ENCODE data around the gene INSIG1.

Gene INSIG1

GRCh38 chr7:155286686-155287085 is 11.0 kb upstream of the INSIG1 start:
- DNase-seq: no peak

GRCh38 chr7:155287284-155287935 is 10.3 kb upstream of the INSIG1 start:
- DNase-seq: no peak

GRCh38 chr7:155288055-155288454 is 9.6 kb upstream of the INSIG1 start:
- no peak for DNase-seq

- no peak for DNase-seq
These were observed 8.6 kb upstream of the INSIG1 start for GRCh38 chr7:155289107-155289506.

GRCh38 chr7:155289949-155290501 is 7.7 kb upstream of the INSIG1 start:
- DNase-seq: no peak

- DNase-seq: peak; percentile 6 to 49
These were observed 6.6 kb upstream of the INSIG1 start for GRCh38 chr7:155291045-155291530.

GRCh38 chr7:155291729-155292128 is 5.9 kb upstream of the INSIG1 start:
- no peak for DNase-seq

- DNase-seq: no peak
These were observed 4.9 kb upstream of the INSIG1 start for GRCh38 chr7:155292680-155293226.

GRCh38 chr7:155293721-155294510 is 3.8 kb upstream of the INSIG1 start:
- no peak for DNase-seq

GRCh38 chr7:155294511-155294778 is 3.2 kb upstream of the INSIG1 start:
- DNase-seq: no peak

GRCh38 chr7:155295511-155295910 is 2.2 kb upstream of the INSIG1 start:
- no peak for DNase-seq

GRCh38 chr7:155296006-155296787 is 1.5 kb upstream of the INSIG1 start:
- DNase-seq: no peak

GRCh38 chr7:155296788-155297516 is 726 bp upstream of the INSIG1 start:
- peak in 1 of 2 experiments; percentile 44 for DNase-seq

GRCh38 chr7:155298288-155298833 is 683 bp downstream of the INSIG1 start:
- no peak for DNase-seq

- DNase-seq: peak; percentile 65 to 94
These were observed 1.3 kb downstream of the INSIG1 start for GRCh38 chr7:155298834-155299534.

- no peak for DNase-seq
These were observed 2.0 kb downstream of the INSIG1 start for GRCh38 chr7:155299535-155300202.

- DNase-seq: no peak
These were observed 3.2 kb downstream of the INSIG1 start for GRCh38 chr7:155300641-155301452.

GRCh38 chr7:155303039-155303593 is 5.4 kb downstream of the INSIG1 start:
- no peak for DNase-seq

- no peak for DNase-seq
These were observed 6.2 kb downstream of the INSIG1 start for GRCh38 chr7:155303897-155304296.
